ENCODE data around the gene FGF14.

FGF14 gene

DNA sequence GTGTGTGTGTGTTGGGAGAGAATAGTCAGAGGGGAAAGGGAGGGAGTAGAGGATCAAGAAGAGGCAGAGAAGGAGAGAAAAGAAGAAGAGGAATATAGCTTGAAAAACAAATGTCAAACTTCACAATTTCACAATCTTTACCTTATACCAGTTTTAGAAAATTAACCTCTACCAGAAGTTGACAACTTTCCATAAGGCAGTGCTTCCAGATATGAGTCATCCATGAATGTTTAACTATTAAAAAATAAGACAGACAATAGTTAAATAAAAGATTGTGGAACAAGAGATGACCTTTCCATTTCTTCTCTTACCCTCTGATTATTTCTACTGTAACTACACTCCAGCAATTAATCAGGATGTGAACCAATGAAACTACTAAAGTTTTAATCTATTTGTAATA lies 720.0 kb downstream of the FGF14 start:
- no peak for DNase-seq (ENCODE audit: low spot score)
- FAIRE-seq, result peak; percentile 75

DNA sequence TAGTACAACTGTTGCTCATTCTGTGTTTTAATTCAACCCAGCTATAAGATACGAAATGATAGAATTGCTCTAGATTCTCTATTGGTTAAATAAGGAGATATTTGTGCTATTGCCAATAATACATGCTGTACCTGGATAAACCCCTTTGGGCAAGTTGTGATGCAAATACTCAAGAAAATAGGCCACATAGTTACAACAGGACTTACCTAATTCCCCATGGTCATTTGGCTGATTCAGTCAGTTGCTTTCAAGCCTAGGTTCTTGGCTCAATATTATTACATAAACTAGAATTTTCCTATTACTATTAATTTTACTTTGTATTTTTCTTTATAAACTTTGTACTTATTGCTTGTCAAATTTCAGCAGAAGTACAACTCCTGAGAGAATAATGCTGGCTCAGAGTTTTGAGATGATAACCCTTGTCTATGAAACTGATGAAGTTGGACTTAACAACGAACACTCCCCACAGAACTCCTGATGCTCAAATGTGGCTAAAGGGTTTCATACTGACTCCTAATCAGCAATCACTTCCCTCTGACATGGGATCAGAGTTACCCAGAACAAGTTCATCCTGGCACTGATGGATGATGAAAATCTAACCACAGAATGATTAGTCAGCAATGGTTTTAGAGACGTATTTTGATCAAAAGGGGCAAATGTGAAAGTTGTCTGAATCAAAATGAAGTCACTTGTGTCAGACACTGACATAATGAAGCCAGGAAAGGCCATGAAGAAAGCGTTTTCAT lies 728.3 kb downstream of the FGF14 start:
- no peak for DNase-seq (ENCODE audit: low spot score)
- FAIRE-seq, result no peak

DNA sequence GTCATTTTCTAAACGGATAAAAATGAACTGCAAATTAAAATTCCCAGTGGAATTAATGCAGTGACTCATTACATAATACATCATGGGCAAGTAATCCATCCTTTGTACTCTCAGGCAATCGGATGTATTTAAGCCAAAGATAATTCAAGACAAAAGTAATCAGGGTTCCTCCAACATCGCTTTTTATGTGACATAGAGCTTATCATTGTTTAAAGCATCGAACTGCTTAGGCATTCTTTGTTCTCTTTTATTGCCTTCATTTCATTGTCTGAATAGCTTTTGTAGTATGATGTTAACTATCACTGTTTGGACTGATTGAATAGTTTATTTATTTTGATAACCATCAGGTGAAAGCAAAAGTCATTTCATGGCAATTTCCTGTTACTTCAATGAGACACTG lies 740.0 kb downstream of the FGF14 start:
- FAIRE-seq (no peak), DNase-seq (ENCODE audit: low spot score) (no peak)
